Suprapubic skin (tissue), 4 donors: Measurements from ENCODE around the gene NACC2.

ENCODE experiments used
- CTCF ChIP-seq, 2 donors: fragments of 200-600 bp in 1 of 2; fragments of 450-650 bp in 1 of 2; sonication (generic) in 1 of 2; IDR thresholded peaks; one replicate each; pipeline ENCODE4 v1.5.1; 2016 to 2019; ENCODE audit warnings: antibody characterized with exemption in 2 of 2, mild to moderate bottlenecking in 1 of 2, moderate library complexity in 1 of 2
- EP300 ChIP-seq: sonication (generic); formaldehyde crosslinking; IDR thresholded peaks from one replicate; pipeline ENCODE4 v1.6.1; 2017; ENCODE audit warnings: antibody characterized with exemption
- POLR2A ChIP-seq, 2 donors: fragments of 450-650 bp; IDR thresholded peaks; one replicate each; pipeline ENCODE4 v1.6.1; 2017; ENCODE audit warnings: antibody characterized with exemption in 2 of 2, mild to moderate bottlenecking in 2 of 2, moderate library complexity in 2 of 2
- POLR2AphosphoS5 ChIP-seq, 3 donors: sonication (generic); formaldehyde crosslinking; IDR thresholded peaks; one replicate each; pipeline ENCODE4 v1.6.1; 2017; ENCODE audit warnings: antibody characterized with exemption in 3 of 3

- TF ChIP-seq POLR2A (IDR thresholded peaks at IDR 0.05) (no peak), EP300 (no peak), CTCF (IDR thresholded peaks at IDR 0.05) (no peak), POLR2AphosphoS5 (IDR thresholded peaks at IDR 0.05) (no peak)
Measured at GRCh38 chr9:135993765-135994500, 101.2 kb downstream of the NACC2 start.
